WTC11 (cell line): ENCODE data around the gene GALR2.

Source experiments
- MLX ChIP-seq: sonication (generic); formaldehyde crosslinking; IDR thresholded peaks from 2 replicates; pipeline ENCODE4 v1.8.1; 2023; ENCODE audit warnings: mild to moderate bottlenecking, missing genetic modification reagents, moderate library complexity
- NR3C1 ChIP-seq: sonication (generic); formaldehyde crosslinking; conservative IDR thresholded peaks from 2 replicates; pipeline ENCODE4 v1.8.1; 2023; ENCODE audit warnings: low read depth, mild to moderate bottlenecking, missing genetic modification reagents
- TEAD1 ChIP-seq: sonication (generic); formaldehyde crosslinking; IDR thresholded peaks from 2 replicates; pipeline ENCODE4 v1.8.0; 2022; ENCODE audit warnings: mild to moderate bottlenecking, missing genetic modification reagents
- USF2 ChIP-seq: sonication (generic); formaldehyde crosslinking; IDR thresholded peaks from 2 replicates; pipeline ENCODE4 v1.8.1; 2023; ENCODE audit warnings: mild to moderate bottlenecking, missing genetic modification reagents, moderate library complexity

GRCh38 chr17:76115138-76115754, 40.7 kb downstream of the GALR2 start:
- TF ChIP-seq NR3C1 (CRISPR knock-in tag) = no peak
- no peak for TF ChIP-seq MLX (CRISPR knock-in tag)
- no peak for TF ChIP-seq USF2
- no peak for TF ChIP-seq TEAD1 (CRISPR knock-in tag)
